ENCODE data around the gene TRIM56.
A peak's percentile ranks its signal among the peaks of the same experiment; 100 is the strongest.

The TRIM56 gene

GRCh38 chr7:101137651-101138212 lies 52.5 kb downstream of the TRIM56 start:
- Histone ChIP-seq H3K27ac (ENCODE audit: low read depth, low read length) (peak overlapping the region; percentile 79), H3K9me3 (ENCODE audit: insufficient read depth, low read depth, low read length) (no peaks in the 10 kb centered on the region), H3K9ac (ENCODE audit: low read depth, low read length) (peak overlapping the region; percentile 59; the same call in 1 of the 2 replicates), H3K36me3 (ENCODE audit: insufficient read depth, low read length) (peaks cover 8% of the 10 kb centered on the region; the same call in 1 of the 2 replicates), H3K4me3 (ENCODE audit: low read length) (no peak overlapping the region), H3K27me3 (ENCODE audit: insufficient read depth, low read length) (no peaks in the 10 kb centered on the region), H3K4me1 (ENCODE audit: insufficient read depth, low read length) (peaks cover 29% of the 10 kb centered on the region)
- WGBS: 85% methylated on average over 8 of the region's 9 CpGs

GRCh38 chr7:101138213-101138870 lies 53.1 kb downstream of the TRIM56 start:
- Histone ChIP-seq H3K27ac (ENCODE audit: low read depth, low read length) (peak overlapping the region; percentile 79), H3K9me3 (ENCODE audit: insufficient read depth, low read depth, low read length) (no peaks in the 10 kb centered on the region), H3K27me3 (ENCODE audit: insufficient read depth, low read length) (no peaks in the 10 kb centered on the region), H3K9ac (ENCODE audit: low read depth, low read length) (peak overlapping the region; percentile 59), H3K36me3 (ENCODE audit: insufficient read depth, low read length) (peaks cover 7% of the 10 kb centered on the region; the same call in 1 of the 2 replicates), H3K4me1 (ENCODE audit: insufficient read depth, low read length) (peaks cover 29% of the 10 kb centered on the region), H3K4me3 (ENCODE audit: low read length) (peak overlapping the region; percentile 25; the same call in 1 of the 2 replicates)
- 18% methylated on average over 9 of the region's 16 CpGs for WGBS

GRCh38 chr7:101140339-101140699 lies 55.0 kb downstream of the TRIM56 start:
- Histone ChIP-seq H3K9ac (ENCODE audit: low read depth, low read length) (no peak overlapping the region), H3K27ac (ENCODE audit: low read depth, low read length) (no peak overlapping the region), H3K9me3 (ENCODE audit: insufficient read depth, low read depth, low read length) (no peaks in the 10 kb centered on the region), H3K4me3 (ENCODE audit: low read length) (no peak overlapping the region), H3K36me3 (ENCODE audit: insufficient read depth, low read length) (peaks cover 7% of the 10 kb centered on the region; the same call in 1 of the 2 replicates), H3K27me3 (ENCODE audit: insufficient read depth, low read length) (no peaks in the 10 kb centered on the region), H3K4me1 (ENCODE audit: insufficient read depth, low read length) (peaks cover 16% of the 10 kb centered on the region)
- WGBS: 81% methylated on average over 2 of the region's 3 CpGs

GRCh38 chr7:101140746-101141382 lies 55.6 kb downstream of the TRIM56 start:
- no peak overlapping the region for H3K9ac ChIP-seq (ENCODE audit: low read depth, low read length)
- 85% methylated on average over 4 of the region's 4 CpGs for WGBS
- no peaks in the 10 kb centered on the region for H3K27me3 ChIP-seq (ENCODE audit: insufficient read depth, low read length)

More at GRCh38 chr7:101140746-101141382, 55.6 kb downstream of the TRIM56 start:
- peaks cover 16% of the 10 kb centered on the region for H3K4me1 ChIP-seq (ENCODE audit: insufficient read depth, low read length)
- no peaks in the 10 kb centered on the region for H3K9me3 ChIP-seq (ENCODE audit: insufficient read depth, low read depth, low read length)
- peaks cover 7% of the 10 kb centered on the region; the same call in 1 of the 2 replicates for H3K36me3 ChIP-seq (ENCODE audit: insufficient read depth, low read length)
- H3K27ac ChIP-seq (ENCODE audit: low read depth, low read length): peak overlapping the region; percentile 45; the same call in 1 of the 2 replicates
- H3K4me3 ChIP-seq (ENCODE audit: low read length): no peak overlapping the region
